ENCODE data around the gene TMEM130.

TMEM130 gene

GRCh38 chr7:98862716-98863420 lies 6.9 kb downstream of the TMEM130 start:
- Histone ChIP-seq H3K4me3 (ENCODE audit: low read length) (no peak overlapping the region), H3K79me2 (ENCODE audit: low read length) (no peaks in the 10 kb centered on the region), H3K36me3 (replicated peaks; ENCODE audit: insufficient read depth, low read length) (no peaks in the 10 kb centered on the region), H3K27ac (ENCODE audit: low read length) (no peak overlapping the region), H3K27me3 (replicated peaks; ENCODE audit: insufficient read depth, low read length) (no peaks in the 10 kb centered on the region; the same call in 1 of the 2 replicates), H3K9me3 (replicated peaks; ENCODE audit: insufficient read depth, low read length) (no peaks in the 10 kb centered on the region), H3K9me2 (replicated peaks; ENCODE audit: insufficient read depth, low read length) (no peaks in the 10 kb centered on the region), H2AFZ (ENCODE audit: low read length) (no peak overlapping the region), H4K20me1 (ENCODE audit: insufficient read depth, low read length) (no peaks in the 10 kb centered on the region), H3K4me2 (ENCODE audit: low read depth, low read length) (no peak overlapping the region), H3K4me1 (ENCODE audit: low read length) (no peaks in the 10 kb centered on the region), H3K9ac (ENCODE audit: low read length) (no peak overlapping the region), H3F3A (ENCODE audit: insufficient read depth, low read length) (no peaks in the 10 kb centered on the region)
- no peak for DNase-seq
- TF ChIP-seq EZH2 (optimal IDR thresholded peaks at IDR 0.05; ENCODE audit: low read depth, low read length), result no peak
- TF ChIP-seq CTCF (IDR thresholded peaks at IDR 0.05; ENCODE audit: low read length), result no peak
- no peak for TF ChIP-seq EZH2phosphoT487 (IDR thresholded peaks at IDR 0.05; ENCODE audit: low read length)

- no peak for TF ChIP-seq EZH2 (optimal IDR thresholded peaks at IDR 0.05; ENCODE audit: low read depth, low read length)
- H3K27me3 ChIP-seq (replicated peaks; ENCODE audit: insufficient read depth, low read length), result no peaks in the 10 kb centered on the region; the same call in 1 of the 2 replicates
- H2AFZ ChIP-seq (ENCODE audit: low read length), result no peak overlapping the region
Measured at GRCh38 chr7:98862203-98862602, 7.6 kb downstream of the TMEM130 start.

GRCh38 chr7:98860071-98860470 lies 9.7 kb downstream of the TMEM130 start:
- Histone ChIP-seq H3K27ac (ENCODE audit: low read length) (no peak overlapping the region), H3F3A (ENCODE audit: insufficient read depth, low read length) (no peaks in the 10 kb centered on the region), H3K9me2 (replicated peaks; ENCODE audit: insufficient read depth, low read length) (no peaks in the 10 kb centered on the region), H3K4me3 (ENCODE audit: low read length) (no peak overlapping the region), H3K36me3 (replicated peaks; ENCODE audit: insufficient read depth, low read length) (no peaks in the 10 kb centered on the region), H3K9ac (ENCODE audit: low read length) (no peak overlapping the region), H4K20me1 (ENCODE audit: insufficient read depth, low read length) (no peaks in the 10 kb centered on the region), H3K4me1 (ENCODE audit: low read length) (no peaks in the 10 kb centered on the region), H3K4me2 (ENCODE audit: low read depth, low read length) (no peak overlapping the region), H3K79me2 (ENCODE audit: low read length) (no peaks in the 10 kb centered on the region), H2AFZ (ENCODE audit: low read length) (no peak overlapping the region), H3K9me3 (replicated peaks; ENCODE audit: insufficient read depth, low read length) (no peaks in the 10 kb centered on the region), H3K27me3 (replicated peaks; ENCODE audit: insufficient read depth, low read length) (no peaks in the 10 kb centered on the region; the same call in 1 of the 2 replicates)
- TF ChIP-seq CTCF (IDR thresholded peaks at IDR 0.05; ENCODE audit: low read length), result no peak
- TF ChIP-seq EZH2 (optimal IDR thresholded peaks at IDR 0.05; ENCODE audit: low read depth, low read length), result no peak
- no peak for TF ChIP-seq EZH2phosphoT487 (IDR thresholded peaks at IDR 0.05; ENCODE audit: low read length)
- DNase-seq, result no peak

More at GRCh38 chr7:98862203-98862602, 7.6 kb downstream of the TMEM130 start:
- no peaks in the 10 kb centered on the region for H3K9me2 ChIP-seq (replicated peaks; ENCODE audit: insufficient read depth, low read length)
- no peak overlapping the region for H3K4me2 ChIP-seq (ENCODE audit: low read depth, low read length)
- no peak overlapping the region for H3K9ac ChIP-seq (ENCODE audit: low read length)
- H3K36me3 ChIP-seq (replicated peaks; ENCODE audit: insufficient read depth, low read length), result no peaks in the 10 kb centered on the region
- H3K79me2 ChIP-seq (ENCODE audit: low read length), result no peaks in the 10 kb centered on the region
- H3F3A ChIP-seq (ENCODE audit: insufficient read depth, low read length), result no peaks in the 10 kb centered on the region
- no peaks in the 10 kb centered on the region for H3K9me3 ChIP-seq (replicated peaks; ENCODE audit: insufficient read depth, low read length)
- H3K4me3 ChIP-seq (ENCODE audit: low read length), result no peak overlapping the region
- H3K27ac ChIP-seq (ENCODE audit: low read length), result no peak overlapping the region
- H3K4me1 ChIP-seq (ENCODE audit: low read length), result no peaks in the 10 kb centered on the region
- no peak for DNase-seq
- no peaks in the 10 kb centered on the region for H4K20me1 ChIP-seq (ENCODE audit: insufficient read depth, low read length)

Measured in MM.1S (cell line).